ENCODE results near the gene FNTB. TPM values are rescaled to one million over a fixed set of nuclear protein-coding genes. Genes with fewer than 3 reads are reported as not detected.

FNTB gene
- total RNA-seq, 2 donors from 2014 or later: 23.5 to 46.2 TPM

DNA sequence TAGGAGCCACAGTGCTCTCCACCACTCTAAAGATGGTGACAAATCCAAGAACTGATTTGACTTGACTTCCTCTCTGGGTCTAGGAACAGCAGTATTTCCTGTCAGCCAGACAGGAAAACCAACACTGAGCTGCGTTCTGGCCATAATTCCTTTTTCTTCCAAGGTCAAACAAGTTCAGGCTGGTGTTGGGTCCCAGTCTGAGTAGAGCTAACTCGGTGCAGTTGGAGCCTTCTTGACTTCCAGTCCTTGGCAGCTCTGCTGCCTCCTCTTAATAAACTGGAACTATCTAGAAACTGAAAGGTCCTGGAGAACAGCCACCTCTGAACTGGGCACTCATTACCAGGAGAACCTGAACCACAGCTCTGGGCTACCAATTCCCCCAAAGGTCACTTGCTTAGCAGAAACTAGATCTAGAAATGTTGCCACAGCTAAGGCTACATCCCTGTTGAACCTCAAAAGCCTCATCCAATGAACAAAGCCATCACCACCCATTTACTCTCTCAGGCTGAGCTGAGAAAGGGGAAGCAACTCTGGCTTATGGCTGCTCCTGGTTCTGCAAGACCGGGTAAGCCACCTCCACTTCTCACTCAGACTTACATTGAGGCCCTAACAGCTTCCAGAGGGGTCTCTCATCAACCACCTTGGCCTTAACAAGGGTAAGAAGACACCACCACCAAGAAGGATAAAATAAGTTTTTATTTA is 87.9 kb downstream of the FNTB start:
- Histone ChIP-seq H3K4me1 (replicated peaks) (peaks cover 25% of the 10 kb centered on the region), H3K27ac (peak overlapping the region; percentile 8 to 36), H3K36me3 (peaks cover 0 to 12% of the 10 kb centered on the region in 2 donors), H3K4me3 (no peak overlapping the region), H3K9me3 (no peaks in the 10 kb centered on the region), H3K27me3 (replicated peaks; ENCODE audit: insufficient read depth) (no peaks in the 10 kb centered on the region)
- DNase-seq (ENCODE audit: low spot score): no peak
- 36% methylated on average over 3 of the region's 3 CpGs for WGBS
- intact Hi-C loops (cut with DNase I): loop anchor here (5.0 kb wide), 1 partner anchor 47 kb away; no protein-coding TSS in a partner anchor
- no peak for TF ChIP-seq POLR2AphosphoS5 (IDR thresholded peaks at IDR 0.05)
- no peak for TF ChIP-seq POLR2A (IDR thresholded peaks at IDR 0.05)
- TF ChIP-seq, protein P1, sequence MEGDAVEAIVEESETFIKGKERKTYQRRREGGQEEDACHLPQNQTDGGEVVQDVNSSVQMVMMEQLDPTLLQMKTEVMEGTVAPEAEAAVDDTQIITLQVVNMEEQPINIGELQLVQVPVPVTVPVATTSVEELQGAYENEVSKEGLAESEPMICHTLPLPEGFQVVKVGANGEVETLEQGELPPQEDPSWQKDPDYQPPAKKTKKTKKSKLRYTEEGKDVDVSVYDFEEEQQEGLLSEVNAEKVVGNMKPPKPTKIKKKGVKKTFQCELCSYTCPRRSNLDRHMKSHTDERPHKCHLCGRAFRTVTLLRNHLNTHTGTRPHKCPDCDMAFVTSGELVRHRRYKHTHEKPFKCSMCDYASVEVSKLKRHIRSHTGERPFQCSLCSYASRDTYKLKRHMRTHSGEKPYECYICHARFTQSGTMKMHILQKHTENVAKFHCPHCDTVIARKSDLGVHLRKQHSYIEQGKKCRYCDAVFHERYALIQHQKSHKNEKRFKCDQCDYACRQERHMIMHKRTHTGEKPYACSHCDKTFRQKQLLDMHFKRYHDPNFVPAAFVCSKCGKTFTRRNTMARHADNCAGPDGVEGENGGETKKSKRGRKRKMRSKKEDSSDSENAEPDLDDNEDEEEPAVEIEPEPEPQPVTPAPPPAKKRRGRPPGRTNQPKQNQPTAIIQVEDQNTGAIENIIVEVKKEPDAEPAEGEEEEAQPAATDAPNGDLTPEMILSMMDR (IDR thresholded peaks at IDR 0.05): no peak

DNA sequence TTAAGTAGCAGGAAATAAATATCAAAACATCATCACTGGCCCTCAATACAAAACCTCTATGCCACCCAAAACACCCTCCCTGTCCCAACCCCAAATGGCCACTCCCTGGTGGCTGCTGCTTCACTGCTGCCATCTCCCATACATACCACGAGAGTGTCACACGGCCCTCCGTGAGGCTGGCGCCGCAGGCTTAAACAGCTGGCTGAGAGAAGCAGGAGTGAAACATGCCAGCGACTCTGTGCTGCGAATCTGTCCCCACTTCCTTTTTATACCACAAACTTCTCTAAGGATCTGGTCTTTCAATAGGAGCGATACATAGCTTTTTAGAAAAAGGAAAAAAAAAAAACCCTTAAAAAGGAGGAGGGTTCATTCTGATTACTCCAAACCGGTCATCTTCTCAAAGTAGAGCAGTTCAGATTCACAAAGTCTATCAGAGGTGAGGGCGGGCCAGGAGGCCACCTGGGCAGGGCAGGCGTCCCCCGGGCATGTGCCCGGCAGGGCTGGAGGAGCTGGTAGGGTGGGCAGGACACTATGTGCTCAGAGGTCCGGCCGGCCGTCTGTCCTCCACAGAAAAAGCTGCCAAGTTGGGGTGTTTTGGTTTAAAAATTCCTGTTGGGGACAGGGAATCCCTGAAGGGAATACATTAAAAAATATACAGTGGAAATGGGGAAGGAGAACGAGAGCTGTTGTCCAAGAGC is 89.1 kb downstream of the FNTB start:
- no peak for DNase-seq (ENCODE audit: low spot score)
- 79% methylated on average over 17 of the region's 17 CpGs for WGBS
- Histone ChIP-seq H3K4me3 (no peak overlapping the region), H3K36me3 (peaks cover 0 to 12% of the 10 kb centered on the region in 2 donors), H3K4me1 (replicated peaks) (peaks cover 29% of the 10 kb centered on the region), H3K27ac (peak overlapping the region in 1 of 2 donors; percentile 79), H3K27me3 (replicated peaks; ENCODE audit: insufficient read depth) (no peaks in the 10 kb centered on the region), H3K9me3 (no peaks in the 10 kb centered on the region)
- TF ChIP-seq, protein P1 (IDR thresholded peaks at IDR 0.05): no peak
- TF ChIP-seq POLR2A (IDR thresholded peaks at IDR 0.05) (no peak), POLR2AphosphoS5 (IDR thresholded peaks at IDR 0.05) (no peak)
- intact Hi-C loops (cut with DNase I): loop anchor here (5.0 kb wide), 1 partner anchor 48 kb away; no protein-coding TSS in a partner anchor

DNA sequence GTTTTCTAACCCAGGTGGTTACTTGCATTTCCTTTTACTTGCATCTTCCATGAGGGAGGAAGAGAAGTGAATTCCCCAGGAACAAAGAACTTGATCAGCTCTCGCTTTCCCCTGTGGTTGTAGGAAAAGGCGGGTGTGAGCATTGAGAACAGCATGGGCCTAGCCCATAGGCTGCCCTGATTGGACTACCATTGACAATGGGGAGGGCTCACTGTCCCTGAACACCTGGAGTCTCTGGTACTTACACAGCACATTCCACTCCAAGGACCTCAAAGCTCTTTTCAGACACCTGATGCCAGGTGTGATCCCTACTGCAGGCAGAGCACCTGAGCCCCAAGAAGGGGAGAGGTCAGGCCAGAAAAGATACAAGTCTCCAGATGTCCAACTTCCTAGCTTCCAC is 90.6 kb downstream of the FNTB start:
- no peaks in the 10 kb centered on the region for H3K27me3 ChIP-seq (replicated peaks; ENCODE audit: insufficient read depth)
- no peak overlapping the region for H3K4me3 ChIP-seq
- WGBS: 94% methylated on average over 2 of the region's 2 CpGs
- peaks cover 0 to 12% of the 10 kb centered on the region in 2 donors for H3K36me3 ChIP-seq
- no peaks in the 10 kb centered on the region for H3K9me3 ChIP-seq
- peaks cover 31% of the 10 kb centered on the region for H3K4me1 ChIP-seq (replicated peaks)
- TF ChIP-seq POLR2A (IDR thresholded peaks at IDR 0.05): no peak
- no peak for TF ChIP-seq POLR2AphosphoS5 (IDR thresholded peaks at IDR 0.05)
- TF ChIP-seq, protein P1 (IDR thresholded peaks at IDR 0.05): no peak
- intact Hi-C loops (cut with DNase I): loop anchor here (5.0 kb wide), 1 partner anchor 50 kb away; no protein-coding TSS in a partner anchor
- no peak for DNase-seq (ENCODE audit: low spot score)
- H3K27ac ChIP-seq: peak overlapping the region in 1 of 2 donors; percentile 79

DNA sequence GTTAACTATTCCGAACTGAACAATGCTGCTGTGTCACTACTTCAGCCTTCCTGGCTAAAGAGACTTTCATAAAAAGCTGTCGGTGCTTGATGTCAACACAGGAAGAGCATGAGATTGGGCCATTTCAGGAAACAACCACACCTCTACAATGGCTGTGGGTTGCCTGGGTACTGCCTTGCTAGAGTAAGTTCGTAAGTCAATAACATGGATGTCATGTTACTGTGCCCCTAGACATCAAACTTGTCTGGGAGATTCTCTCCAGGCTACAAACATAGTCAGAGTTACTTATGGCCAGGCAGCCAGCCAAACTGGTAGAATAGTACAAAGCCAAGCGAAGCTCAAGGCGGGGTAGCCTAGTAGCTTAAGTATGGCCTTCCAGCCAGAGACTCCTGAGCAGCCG is 92.5 kb downstream of the FNTB start:
- H3K4me1 ChIP-seq (replicated peaks): peaks cover 24% of the 10 kb centered on the region
- TF ChIP-seq POLR2AphosphoS5 (IDR thresholded peaks at IDR 0.05) (no peak), POLR2A (IDR thresholded peaks at IDR 0.05) (no peak)
- TF ChIP-seq, protein P1 (IDR thresholded peaks at IDR 0.05): no peak
- peak; percentile 49 for DNase-seq (ENCODE audit: low spot score)
- WGBS: 46% methylated on average over 6 of the region's 6 CpGs
- H3K9me3 ChIP-seq: no peaks in the 10 kb centered on the region
- peaks cover 0 to 12% of the 10 kb centered on the region in 2 donors for H3K36me3 ChIP-seq
- intact Hi-C loops (cut with DNase I): loop anchor here (5.0 kb wide), 1 partner anchor 52 kb away; no protein-coding TSS in a partner anchor
- no peaks in the 10 kb centered on the region for H3K27me3 ChIP-seq (replicated peaks; ENCODE audit: insufficient read depth)
- peak overlapping the region; percentile 74 to 79 for H3K27ac ChIP-seq
- no peak overlapping the region for H3K4me3 ChIP-seq
